ENCODE results near the gene FLYWCH1. TPM values are rescaled to one million over a fixed set of nuclear protein-coding genes. Genes with fewer than 3 reads are reported as not detected.

Gene FLYWCH1
- total RNA-seq, 1 experiment from 2014 or later: 25.8 TPM

GRCh38 chr16:2968368-2968737 is 56.6 kb downstream of the FLYWCH1 start:
- DNase-seq (ENCODE audit: low read depth): no peak

- peak; percentile 87 for DNase-seq (ENCODE audit: low read depth)
These were observed 57.2 kb downstream of the FLYWCH1 start, which contains the start of gene PAQR4 for GRCh38 chr16:2968738-2969544. TSS of gene PAQR4 (plus strand) at chr16:2969348. CDS start at chr16:2969675, 327 bp downstream.

GRCh38 chr16:2969545-2970521 is 58.1 kb downstream of the FLYWCH1 start:
- peak; percentile 78 for DNase-seq (ENCODE audit: low read depth)

GRCh38 chr16:2970563-2970962 is 58.8 kb downstream of the FLYWCH1 start:
- DNase-seq (ENCODE audit: low read depth): no peak

GRCh38 chr16:2971134-2971984 is 59.6 kb downstream of the FLYWCH1 start:
- no peak for DNase-seq (ENCODE audit: low read depth)

- DNase-seq (ENCODE audit: low read depth): no peak
These were observed 60.5 kb downstream of the FLYWCH1 start for GRCh38 chr16:2971985-2972784.

GRCh38 chr16:2973093-2973492 is 61.4 kb downstream of the FLYWCH1 start:
- DNase-seq (ENCODE audit: low read depth): no peak

GRCh38 chr16:2973605-2974318 is 62.0 kb downstream of the FLYWCH1 start:
- DNase-seq (ENCODE audit: low read depth): no peak

- no peak for DNase-seq (ENCODE audit: low read depth)
These were observed 62.8 kb downstream of the FLYWCH1 start for GRCh38 chr16:2974319-2975056.

GRCh38 chr16:2975161-2975795 is 63.5 kb downstream of the FLYWCH1 start:
- no peak for DNase-seq (ENCODE audit: low read depth)

- DNase-seq (ENCODE audit: low read depth): no peak
These were observed 64.5 kb downstream of the FLYWCH1 start for GRCh38 chr16:2976201-2976600.

- DNase-seq (ENCODE audit: low read depth): no peak
These were observed 64.9 kb downstream of the FLYWCH1 start for GRCh38 chr16:2976673-2977072.

GRCh38 chr16:2977440-2977839 is 65.7 kb downstream of the FLYWCH1 start:
- no peak for DNase-seq (ENCODE audit: low read depth)

GRCh38 chr16:2979669-2980226 is 68.0 kb downstream of the FLYWCH1 start:
- DNase-seq (ENCODE audit: low read depth): no peak

- peak; percentile 82 for DNase-seq (ENCODE audit: low read depth)
These were observed 68.8 kb downstream of the FLYWCH1 start, which contains the start of gene PKMYT1 for GRCh38 chr16:2980227-2981176. TSS of gene PKMYT1 (minus strand) at chr16:2980446. CDS start at chr16:2979657, 789 bp downstream.

GRCh38 chr16:2981177-2981898 is 69.6 kb downstream of the FLYWCH1 start:
- no peak for DNase-seq (ENCODE audit: low read depth)

Measured in HT1080 (cell line).